HTR-8/SVneo (cell line): ENCODE data around the gene FBXO24.
A peak's percentile ranks its signal among the peaks of the same experiment; 100 is the strongest.

Experiments used
- DNase-seq: peaks from one replicate; pipeline ENCODE4 v3.0.0; 2011; ENCODE audit warnings: low spot score, mixed read lengths; ENCODE audit not compliant: insufficient read length
- FAIRE-seq: peaks from 2 replicates; lab custom pipeline; 2011; peaks lifted over from hg19 to GRCh38; lab: Jason Lieb, UNC

The FBXO24 gene

GRCh38 chr7:100612730-100613390, 26.7 kb downstream of the FBXO24 start:
- no peak for FAIRE-seq
- no peak for DNase-seq

- no peak for FAIRE-seq
These were observed 27.5 kb downstream of the FBXO24 start for GRCh38 chr7:100613412-100614175.

GRCh38 chr7:100614308-100614861, 28.3 kb downstream of the FBXO24 start:
- no peak for FAIRE-seq
- DNase-seq = no peak

More at GRCh38 chr7:100613412-100614175, 27.5 kb downstream of the FBXO24 start:
- DNase-seq = no peak

GRCh38 chr7:100620239-100620638, 34.1 kb downstream of the FBXO24 start:
- DNase-seq (no peak), FAIRE-seq (no peak)

GRCh38 chr7:100620804-100621203, 34.7 kb downstream of the FBXO24 start:
- FAIRE-seq = no peak

GRCh38 chr7:100621554-100621953, 35.4 kb downstream of the FBXO24 start:
- no peak for FAIRE-seq
- no peak for DNase-seq

More at GRCh38 chr7:100620804-100621203, 34.7 kb downstream of the FBXO24 start:
- no peak for DNase-seq

- no peak for FAIRE-seq
- DNase-seq = no peak
These were observed 38.1 kb downstream of the FBXO24 start for GRCh38 chr7:100623951-100624824.

GRCh38 chr7:100626055-100626454, 39.9 kb downstream of the FBXO24 start:
- no peak for DNase-seq
- FAIRE-seq = no peak

- DNase-seq (peak; percentile 72), FAIRE-seq (no peak)
These were observed 40.6 kb downstream of the FBXO24 start for GRCh38 chr7:100626530-100627237.

GRCh38 chr7:100627238-100627549, 41.1 kb downstream of the FBXO24 start:
- FAIRE-seq = no peak
- DNase-seq = no peak

- FAIRE-seq = no peak
- DNase-seq = no peak
These were observed 43.1 kb downstream of the FBXO24 start for GRCh38 chr7:100629117-100629716.

- FAIRE-seq (no peak), DNase-seq (no peak)
These were observed 43.9 kb downstream of the FBXO24 start for GRCh38 chr7:100630066-100630465.

- DNase-seq (no peak), FAIRE-seq (no peak)
These were observed 47.0 kb downstream of the FBXO24 start for GRCh38 chr7:100632951-100633717.

GRCh38 chr7:100639995-100640516, 53.9 kb downstream of the FBXO24 start:
- DNase-seq (no peak), FAIRE-seq (no peak)

GRCh38 chr7:100640517-100641440, 54.7 kb downstream of the FBXO24 start:
- no peak for DNase-seq
- FAIRE-seq = no peak

- FAIRE-seq = no peak
- DNase-seq = no peak
These were observed 55.3 kb downstream of the FBXO24 start, which contains the start of gene TFR2 for GRCh38 chr7:100641463-100641859. Gene TFR2 (minus strand): TSS chr7:100641552. CDS start chr7:100641509, 43 bp downstream.

GRCh38 chr7:100641860-100642533, 55.9 kb downstream of the FBXO24 start:
- no peak for FAIRE-seq
- DNase-seq = no peak
